GM18858 (cell line): ENCODE data around the gene SEPTIN10.
"Not testable (repeated sequence)": the region's sequence is repeated elsewhere in the genome, so short reads cannot be mapped to it uniquely, and the experiment has no call there.

Experiments used
- ATAC-seq: cut with Tn5 transposase; IDR thresholded peaks from one replicate; pipeline ENCODE4 v1.9.1; 2021; ENCODE audit not compliant: unreplicated experiment

The SEPTIN10 gene

DNA sequence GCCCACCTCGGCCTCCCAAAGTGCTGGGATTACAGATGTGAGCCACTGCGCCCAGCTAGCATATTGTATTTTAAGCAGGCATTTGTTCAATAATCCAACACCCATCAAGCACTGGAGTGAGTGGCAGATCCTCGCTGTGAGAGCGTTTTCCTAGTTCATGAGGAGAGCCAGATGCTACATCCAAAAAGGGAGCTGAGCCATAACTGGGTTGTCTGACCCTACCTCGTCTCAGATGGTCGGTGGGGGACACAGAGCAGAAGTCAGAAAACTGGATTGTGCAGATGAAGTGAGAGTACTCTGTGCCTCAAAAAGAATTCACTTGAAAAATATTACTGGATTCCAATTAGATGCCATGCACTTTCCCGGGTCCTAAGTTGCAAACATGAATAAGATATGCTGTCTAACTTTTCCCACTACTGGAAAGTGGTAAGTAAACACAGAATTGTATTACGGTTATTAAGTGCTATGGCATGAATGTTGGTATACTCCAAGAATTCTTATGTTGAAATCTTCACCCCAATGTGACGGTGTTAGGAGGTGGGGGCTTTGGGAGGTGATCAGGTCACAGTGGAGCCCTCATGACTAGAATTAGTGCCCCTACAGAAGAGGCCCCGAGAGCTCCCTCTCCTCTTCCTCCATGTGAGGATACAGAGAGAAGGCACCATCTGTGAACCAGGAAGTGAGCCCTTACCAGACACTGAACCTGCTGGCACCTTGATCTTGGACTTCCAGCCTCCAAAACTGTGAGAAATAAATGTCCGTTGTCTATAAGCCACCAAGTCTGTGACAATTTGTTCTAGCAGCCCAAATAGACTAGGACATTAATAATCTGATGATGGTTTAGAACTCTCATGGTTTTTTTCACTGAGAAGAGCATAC, 21.9 kb upstream of the SEPTIN10 start:
- no peak for ATAC-seq

DNA sequence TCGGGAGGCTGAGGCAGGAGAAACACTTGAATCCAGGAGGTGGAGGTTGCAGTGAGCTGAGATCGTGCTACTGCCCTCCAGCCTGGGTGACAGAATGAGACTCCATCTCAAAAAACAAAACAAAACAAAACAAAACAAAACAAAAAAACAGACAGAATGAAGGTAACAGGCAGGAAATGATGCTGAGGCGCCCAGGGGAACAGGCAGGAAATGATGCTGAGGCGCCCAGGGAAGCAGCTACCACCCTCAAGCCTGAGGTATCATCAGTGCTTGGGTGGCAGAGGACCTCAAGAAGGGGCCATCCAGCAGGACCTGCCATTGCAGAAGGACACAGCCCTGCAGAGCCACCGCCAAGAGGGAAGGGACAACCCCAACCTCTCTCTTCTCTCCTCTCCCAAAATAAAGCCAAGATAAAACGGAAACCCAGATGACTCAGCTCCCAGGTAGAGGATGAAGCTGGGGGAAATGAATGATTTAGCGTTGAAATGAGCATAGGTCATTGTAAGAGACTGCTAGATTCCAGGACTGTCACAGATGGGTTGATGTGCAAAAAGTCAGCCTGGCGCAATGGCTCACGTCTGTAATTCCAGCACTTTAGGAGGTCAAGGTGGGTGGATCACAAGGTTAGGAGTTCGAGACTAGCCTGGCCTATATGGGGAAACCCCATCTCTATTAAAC, 19.7 kb upstream of the SEPTIN10 start:
- ATAC-seq: no peak

DNA sequence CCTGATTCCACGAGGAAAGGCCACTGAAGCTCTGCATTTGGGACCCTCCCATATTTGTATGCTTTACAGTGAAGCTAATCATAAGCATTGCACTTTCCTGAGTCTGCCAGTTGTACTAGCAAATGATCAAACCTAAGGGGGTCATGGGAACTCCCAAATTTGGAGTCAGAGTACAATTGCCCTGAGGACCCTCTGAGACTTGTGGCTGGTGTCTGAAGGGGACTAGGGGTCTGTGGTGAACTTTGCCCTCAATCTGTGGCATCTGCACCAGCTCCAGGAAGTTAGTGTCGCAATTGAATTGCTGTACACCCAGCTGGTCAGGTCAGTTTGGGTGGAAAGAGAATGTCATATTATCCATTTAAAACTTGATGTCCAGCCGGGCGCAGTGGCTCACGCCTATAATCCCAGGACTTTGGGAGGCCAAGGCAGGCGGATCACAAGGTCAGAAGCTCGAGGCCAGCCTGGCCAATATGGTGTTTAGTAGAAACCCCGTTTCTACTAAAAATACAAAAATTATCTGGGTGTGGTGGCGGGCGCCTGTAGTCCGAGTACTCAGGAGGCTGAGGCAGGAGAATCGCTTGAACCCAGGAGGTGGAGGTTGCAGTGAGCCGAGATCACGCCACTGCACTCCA, 18.5 kb upstream of the SEPTIN10 start:
- ATAC-seq: no peak

DNA sequence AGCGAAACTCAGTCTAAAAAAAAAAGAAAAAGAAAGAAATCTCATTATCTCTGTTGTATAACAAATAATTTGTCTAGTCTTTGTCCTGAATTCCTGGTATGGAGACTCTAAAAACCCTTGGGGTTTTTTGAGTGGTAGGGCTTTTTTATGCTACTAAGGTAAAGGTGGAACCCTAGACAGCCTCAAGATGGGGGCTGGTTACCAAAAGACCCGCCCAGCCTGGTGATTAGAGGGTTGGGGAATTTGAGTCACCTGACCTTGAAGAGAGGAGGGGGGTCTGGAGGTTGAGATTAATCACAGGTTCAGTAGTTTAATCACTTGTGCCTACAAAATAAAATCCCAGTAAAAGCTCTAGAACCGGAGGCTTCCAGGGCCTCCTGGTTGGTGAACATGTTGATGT, 18.0 kb upstream of the SEPTIN10 start:
- ATAC-seq: no peak

DNA sequence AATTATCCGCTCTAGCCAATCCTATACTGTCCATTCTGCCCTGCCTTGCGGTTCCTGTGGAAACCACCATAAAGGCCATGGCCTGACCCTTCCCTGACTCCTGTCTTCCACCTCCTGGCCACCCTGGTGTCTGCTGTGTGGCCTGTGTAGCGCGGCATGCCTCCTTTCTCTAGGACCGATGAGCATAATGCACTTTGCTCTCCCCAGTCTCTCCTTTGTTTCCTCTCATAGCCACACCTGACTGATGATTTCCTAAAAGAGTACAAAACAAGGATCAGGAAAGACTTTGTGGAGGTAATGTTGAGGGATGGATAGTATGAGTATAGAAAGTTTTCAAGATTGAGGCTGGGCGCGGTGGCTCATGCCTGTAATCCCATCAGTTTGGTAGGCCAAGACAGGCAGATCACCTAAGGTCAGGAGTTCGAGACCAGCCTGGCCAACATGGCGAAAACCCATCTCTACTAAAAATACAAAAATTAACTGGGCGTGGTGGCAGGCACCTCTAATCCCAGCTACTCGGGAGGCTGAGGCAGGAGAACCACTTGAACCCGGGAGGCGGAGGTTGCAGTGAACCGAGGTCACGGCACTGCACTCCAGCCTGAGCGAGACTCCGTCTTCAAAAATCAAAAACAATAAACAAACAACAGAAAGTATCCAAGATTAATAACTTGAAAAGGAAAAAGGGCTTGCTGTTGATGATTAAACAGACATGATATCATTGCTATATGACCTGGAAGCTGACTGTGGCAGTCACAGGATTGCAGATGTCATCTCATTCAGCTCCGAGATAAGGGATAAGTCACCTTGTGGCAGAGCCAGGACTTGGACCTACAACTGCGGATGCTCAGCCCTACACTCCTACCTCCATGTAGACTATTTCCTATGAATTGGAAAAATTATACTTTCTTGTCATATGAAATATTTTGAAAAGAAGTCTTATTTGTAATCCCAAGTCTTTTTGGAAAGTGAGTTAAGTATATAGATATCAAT, 17.0 kb upstream of the SEPTIN10 start:
- ATAC-seq: no peak

DNA sequence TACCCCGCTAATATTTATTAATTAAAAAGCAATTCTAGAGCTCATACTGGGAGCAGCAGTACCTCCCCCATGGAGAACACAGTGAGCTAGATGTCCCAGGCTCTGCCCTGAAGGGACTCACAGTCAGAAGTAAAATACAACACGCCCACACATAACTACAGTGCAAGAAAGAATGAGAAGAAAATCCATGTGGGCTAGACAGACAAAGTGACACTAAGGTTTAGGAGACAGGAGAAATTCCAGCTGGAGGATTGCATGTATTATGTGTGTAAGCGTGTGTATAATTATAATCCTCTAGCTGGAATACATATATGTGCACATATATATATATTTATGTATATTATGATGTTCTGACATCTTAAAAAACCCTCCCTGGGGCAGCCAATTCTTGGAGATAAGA, 16.1 kb upstream of the SEPTIN10 start:
- no peak for ATAC-seq

DNA sequence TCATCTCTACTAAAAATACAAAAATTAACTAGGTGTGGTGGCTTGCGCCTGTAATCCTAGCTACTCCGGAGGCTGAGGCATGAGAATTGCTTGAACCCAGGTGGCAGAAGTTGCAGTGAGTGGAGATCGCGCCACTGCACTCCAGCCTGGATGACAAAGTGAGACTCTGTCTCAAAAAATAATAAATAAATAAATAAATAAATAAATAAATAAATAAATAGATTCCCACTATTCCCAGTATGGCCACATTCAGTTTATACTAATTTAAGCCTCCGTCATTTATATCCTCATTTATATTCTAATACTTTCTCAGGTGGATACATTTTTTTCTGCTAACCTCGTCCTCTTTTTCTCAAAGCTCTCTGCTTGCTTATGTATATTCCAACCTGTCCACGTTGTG, 14.6 kb upstream of the SEPTIN10 start:
- ATAC-seq: not testable (repeated sequence)

DNA sequence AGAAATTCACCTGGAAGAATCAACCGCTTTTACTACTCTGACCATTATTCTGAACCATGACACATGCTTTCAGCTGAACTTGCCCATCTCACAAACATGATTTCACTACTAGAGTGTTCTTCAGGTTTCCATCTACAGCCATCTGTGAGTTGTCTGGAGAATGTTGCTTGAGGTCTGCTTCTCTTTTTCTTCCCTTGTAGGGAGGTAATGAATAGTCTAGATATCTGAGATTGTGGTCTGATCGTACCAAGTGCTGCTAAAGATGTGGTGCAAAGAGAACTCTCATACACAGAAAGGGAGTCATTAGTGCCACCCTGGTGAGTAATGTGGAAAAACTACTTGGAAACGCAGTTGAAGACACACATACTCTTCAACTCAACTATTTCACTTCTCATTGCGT, 10.6 kb upstream of the SEPTIN10 start:
- no peak for ATAC-seq

DNA sequence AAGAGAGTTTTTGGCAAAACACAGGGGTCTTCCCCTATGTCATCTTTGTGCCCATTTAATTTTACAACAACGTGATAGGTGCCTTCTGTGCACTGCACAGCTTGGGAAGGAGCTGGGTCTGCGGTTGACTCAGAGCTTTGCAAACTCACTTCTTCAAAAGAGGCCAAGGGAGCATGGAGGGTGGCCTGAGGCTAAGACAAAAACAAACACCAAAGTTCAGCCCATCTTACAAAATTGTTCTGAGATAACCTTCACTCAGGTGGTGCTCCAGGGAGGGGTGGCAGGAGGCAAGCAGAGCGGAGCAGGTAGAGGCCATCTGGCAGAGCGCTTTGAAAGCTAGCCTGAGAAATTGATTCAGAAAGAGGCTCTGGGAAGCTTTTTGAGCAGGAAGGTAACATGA, 10.2 kb upstream of the SEPTIN10 start:
- no peak for ATAC-seq

DNA sequence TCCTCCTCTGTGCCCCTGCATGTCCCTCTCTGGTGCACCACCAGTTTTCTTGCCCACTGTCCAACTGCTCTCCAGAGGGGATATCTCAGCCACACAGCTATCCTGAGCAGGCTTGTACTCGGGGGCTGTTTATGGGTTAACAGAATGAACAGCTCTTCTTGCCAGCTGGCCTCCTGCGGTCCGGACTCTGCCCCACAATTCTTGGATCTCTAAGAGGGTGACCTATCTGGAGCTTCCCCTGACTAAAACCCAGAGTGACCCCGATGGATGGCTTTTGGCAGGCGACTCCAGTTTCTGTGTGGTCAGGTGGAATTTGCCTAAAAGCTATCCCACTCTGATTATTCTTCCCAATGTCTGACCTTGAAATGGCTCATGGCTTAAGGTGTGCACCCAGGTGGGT, 9.5 kb upstream of the SEPTIN10 start:
- no peak for ATAC-seq

DNA sequence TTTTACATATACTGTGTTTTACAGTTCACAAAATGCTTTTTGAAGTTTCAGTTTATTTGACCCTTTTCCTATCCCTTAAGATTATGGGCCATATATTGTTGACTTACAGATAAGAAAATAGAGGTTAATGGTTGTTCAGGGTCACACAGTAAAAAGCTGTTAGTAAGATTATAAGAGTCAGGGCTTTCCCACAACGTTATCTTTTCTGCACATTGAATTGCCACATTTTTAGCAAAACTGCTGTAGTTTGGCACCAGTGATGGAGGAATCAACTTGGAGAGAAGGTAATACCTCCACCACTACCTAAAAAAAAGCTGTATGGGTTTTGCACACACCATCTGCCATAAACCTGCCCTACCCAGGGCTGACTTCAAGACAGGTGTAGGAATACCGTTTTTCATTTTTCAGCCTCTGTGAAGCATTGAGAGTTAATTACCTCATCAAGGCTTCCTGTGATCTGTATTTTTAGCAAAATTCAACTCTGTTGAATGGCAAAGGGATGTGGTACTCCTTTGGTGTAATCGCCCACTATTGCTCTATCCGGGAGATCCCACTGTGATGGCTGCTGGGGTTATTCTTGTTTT, 5.4 kb upstream of the SEPTIN10 start:
- ATAC-seq: no peak

DNA sequence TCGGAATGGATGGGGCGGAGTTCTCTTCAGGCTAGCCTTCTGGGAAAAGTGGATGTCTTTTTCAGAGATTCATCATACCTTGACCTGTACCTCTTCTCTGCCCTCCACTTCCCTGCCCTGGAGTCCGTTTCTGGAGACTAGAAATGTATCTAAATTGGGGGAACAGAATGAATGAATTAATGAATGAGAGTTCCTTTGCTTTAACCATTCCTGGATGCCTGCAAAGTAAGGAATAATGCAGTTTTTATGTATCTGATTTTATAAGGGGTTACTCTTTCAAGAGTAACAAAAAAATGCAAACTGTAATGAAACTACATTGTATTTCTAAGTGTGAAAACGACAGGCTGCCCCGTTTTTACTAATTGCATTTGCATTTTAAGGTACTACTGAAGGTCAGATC, 2.4 kb upstream of the SEPTIN10 start:
- ATAC-seq: no peak

DNA sequence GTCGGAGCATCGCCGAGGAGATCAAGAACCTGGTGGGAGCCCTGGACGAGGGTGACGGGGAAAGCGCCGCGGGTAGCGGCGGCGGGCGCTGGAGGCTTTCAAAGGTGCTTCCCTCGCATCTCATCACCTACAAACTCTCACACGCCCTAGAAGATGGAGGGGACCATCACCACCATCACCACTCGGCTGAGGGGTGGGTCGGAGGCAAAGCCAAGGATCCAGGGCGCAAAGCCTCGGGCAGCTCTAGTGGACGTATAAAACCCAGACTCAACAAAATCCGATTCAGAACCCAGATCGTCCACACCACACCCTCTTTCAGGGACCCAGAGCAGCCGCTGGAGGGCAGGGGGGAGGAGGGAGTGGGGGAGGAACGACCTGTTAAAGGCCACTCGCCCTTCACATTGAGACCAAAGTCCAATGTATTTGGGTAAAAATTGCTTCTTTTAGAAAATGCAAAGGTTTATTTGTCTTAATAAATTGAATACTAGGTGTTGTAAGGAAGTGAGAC, 1.9 kb upstream of the SEPTIN10 start:
- ATAC-seq: no peak

DNA sequence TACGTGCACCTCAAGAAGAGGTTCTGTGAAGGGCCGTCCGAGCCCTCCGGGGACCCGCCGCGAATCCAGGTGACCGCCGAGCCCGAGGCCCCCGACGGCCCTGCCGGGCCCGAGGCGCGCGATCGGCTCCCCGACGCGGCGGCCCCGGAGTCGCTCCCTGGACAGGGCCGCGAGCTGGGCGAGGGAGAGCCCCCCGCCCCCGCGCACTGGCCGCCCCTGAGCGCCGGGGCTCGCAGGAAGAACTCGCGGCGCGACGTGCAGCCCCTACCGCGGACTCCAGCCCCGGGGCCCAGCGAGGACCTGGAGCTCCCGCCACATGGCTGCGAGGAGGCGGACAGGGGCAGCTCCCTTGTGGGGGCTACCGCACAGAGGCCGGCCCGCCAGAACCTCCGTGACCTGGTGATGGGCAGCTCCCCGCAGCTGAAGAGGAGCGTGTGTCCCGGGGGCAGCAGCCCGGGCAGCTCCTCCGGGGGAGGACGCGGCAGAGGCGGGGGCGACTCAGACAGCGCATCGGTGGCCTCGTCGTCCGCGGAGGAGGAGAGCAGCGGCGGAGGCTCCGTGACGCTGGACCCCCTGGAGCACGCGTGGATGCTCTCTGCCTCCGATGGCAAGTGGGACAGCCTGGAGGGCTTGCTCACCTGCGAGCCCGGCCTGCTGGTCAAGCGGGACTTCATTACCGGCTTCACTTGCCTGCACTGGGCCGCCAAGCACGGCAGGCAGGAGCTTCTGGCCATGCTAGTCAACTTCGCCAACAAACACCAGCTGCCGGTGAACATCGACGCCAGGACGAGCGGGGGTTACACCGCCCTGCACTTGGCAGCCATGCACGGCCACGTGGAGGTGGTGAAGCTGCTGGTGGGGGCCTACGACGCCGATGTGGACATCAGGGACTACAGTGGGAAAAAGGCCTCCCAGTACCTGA, 1.2 kb upstream of the SEPTIN10 start:
- no peak for ATAC-seq

DNA sequence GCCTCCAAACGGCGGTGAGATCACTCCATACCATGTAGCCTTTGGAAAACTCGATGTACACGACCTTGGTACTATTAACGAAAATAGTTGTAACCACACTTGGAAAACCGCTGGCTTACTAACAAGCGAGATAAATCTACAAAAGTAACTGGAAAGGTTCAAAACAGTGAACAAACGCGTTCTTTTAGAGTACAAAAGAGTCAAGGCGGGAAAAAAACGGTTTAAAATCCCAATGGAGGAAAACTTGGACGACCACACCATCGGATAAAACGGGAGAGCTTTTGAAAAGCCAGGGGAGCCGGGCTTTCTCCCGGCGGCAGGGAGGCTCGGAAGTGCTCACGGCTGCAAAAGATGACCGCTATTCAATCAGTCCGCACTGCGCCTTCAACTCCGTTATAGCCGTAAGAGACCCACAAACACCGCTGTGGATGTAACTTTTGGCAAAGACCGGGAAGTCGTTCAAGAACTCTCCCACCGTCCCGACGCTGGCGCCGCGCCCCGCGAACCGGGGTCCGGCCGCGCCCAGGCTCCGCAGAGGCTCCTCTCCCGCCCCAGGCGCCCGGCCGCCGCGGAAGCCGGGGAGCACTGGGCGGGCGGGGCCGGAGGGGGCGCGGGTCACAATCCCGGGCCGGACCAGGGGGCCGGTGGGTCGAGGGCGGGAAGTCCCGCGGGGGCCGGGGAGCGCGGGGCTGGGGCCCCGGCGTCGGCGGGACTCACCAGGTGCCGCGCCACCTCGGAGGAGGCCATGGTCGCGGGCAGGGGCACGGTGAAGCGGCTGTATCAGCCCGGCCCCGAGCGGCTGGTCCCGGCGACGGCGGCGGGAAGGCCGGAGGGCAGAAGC, 465 bp downstream of the SEPTIN10 start:
- no peak for ATAC-seq

DNA sequence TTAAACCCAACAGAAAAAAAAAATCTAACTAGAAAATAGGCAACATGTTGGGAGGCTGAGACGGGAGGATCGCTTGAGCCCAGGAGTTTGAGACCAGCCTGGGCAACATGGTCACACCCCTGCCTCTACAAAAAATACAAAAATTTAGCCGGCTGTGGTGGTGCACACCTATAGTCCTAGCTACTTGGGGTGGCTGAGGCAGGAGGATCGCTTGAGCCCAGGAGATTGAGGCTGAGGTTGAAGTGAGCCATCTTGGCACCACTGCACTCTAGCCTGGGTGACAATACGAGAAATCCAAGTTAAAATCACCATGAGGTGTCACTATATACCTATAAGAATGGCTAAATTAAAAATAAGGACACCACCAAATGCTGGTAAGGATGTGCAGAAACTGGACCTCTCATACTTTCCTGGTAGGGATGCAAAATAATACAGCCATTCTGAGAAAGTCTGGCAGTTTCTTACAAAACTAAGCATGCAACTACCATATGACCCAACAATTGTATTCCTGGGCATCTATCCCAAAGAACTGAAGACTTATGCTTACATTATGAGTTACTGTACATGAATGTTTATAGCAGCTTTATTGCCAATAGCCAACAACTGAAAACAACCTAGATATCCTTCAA, 2.2 kb downstream of the SEPTIN10 start:
- no peak for ATAC-seq

DNA sequence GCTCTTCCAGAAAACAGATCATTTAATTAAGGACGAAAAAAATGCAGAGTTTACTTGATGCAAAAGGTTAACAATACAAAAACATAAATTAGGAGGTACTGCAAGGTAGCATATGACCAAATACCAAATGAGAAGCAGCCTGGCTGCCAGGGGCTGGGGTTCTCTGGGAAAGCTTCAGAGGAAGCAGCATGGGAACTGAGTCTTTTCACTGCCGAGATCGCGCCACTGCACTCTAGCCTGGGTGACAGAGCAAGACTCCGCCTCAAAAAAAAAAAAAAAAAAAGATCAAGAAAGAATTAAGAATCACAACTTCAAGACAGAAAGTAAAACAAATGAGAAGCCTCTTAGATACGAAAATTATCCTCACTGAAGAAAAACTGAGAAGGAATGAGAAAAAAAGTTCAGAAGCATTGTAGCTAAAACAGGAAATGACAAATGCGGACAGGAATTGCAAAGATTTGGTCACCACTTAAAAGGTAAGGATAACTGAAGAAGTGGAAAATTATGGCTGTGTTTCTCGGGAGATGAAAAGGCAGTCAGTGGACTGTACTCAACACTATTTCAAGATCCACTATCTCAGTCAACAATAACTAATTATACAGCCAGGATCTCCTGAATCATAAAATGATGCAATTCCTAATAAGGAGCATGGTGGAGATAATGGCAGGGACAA, 4.3 kb downstream of the SEPTIN10 start:
- no peak for ATAC-seq
